Measurements from ENCODE around the gene ADAMTSL1.

The ADAMTSL1 gene

DNA sequence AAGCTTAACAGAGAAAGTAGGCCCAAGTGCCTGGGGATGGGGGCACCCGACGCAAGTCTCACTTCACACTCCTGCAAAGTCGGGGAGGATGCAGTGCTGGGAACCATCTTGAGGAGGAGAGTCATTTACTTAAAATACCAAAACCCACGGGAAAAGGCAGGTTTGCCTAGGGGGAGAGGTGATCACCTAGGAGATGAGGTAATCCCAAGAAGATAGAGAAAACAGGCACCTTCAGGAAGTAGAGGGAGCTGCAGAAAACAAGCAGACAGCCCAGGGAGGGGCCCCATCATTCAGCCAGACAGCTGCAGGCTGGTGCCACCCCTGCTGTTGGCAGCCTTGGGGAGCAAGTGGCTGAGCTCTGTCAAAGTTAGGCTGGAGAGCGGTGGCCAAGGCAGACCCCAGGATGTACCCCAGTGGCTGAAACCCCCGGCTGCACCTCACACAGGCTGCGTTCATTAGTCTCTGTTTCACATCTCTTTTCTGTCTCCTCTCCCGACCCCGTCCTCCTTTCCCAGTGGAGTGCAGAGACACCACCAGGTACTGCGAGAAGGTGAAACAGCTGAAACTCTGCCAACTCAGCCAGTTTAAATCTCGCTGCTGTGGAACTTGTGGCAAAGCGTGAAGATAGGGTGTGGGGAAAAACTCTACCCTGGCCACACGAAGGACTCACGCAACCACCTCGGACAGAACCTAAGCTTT is 434.1 kb downstream of the ADAMTSL1 start:
- Histone ChIP-seq H3K4me1 (peaks cover 67% of the 10 kb centered on the region), H3K27ac (peak overlapping the region; percentile 70), H3K36me3 (no peaks in the 10 kb centered on the region), H3K4me3 (no peak overlapping the region), H3K4me2 (peak overlapping the region; percentile 68), H3K9ac (no peak overlapping the region), H3K9me3 (no peaks in the 10 kb centered on the region), H3K27me3 (no peaks in the 10 kb centered on the region), H4K20me1 (no peaks in the 10 kb centered on the region)
- TF ChIP-seq Cebpa-rat (IDR thresholded peaks at IDR 0.05): no peak

DNA sequence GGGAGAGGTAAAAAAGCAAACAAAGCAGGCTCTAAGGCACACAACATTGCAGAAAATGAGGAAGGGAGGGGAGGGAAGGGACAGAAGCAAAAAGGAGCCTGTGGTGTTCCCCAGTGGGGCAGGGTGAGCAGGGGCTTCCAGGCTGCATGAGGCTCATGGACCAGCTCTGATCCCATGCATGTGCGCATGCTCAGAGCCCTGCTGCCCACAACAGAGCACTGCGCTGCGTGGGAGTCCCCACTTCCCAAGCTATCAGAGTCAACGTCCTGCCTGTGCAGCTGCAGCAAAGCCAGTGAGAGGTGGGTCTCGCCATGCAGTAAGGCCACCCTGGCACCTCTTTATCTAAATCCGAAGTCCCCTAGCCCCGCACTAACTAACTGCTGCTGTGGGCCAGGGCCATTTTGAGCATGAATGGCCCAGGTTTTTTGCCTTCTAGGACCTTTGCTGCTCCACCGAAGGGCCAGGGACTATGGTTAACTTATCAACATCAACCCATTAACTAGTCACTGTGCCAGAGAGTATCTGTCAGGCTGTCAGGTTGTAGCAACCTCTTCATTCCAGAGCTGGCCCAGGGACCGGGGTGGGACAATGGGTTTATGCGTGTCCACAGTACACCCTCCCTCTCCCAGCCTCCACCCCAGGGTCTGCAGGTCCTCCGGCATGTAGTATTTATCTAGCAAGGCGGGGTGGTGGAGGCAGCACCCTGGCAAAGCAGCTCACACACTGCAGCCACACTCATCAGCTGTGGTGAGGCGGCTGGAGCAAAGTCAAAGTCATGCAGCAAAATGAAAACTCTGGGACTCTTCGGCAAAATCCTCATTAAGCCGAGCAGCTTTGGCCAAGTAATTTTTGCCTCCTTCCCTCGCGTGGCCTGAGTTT is 435.4 kb downstream of the ADAMTSL1 start:
- Histone ChIP-seq H3K27ac (peak overlapping the region; percentile 70), H3K9me3 (no peaks in the 10 kb centered on the region), H3K9ac (peak overlapping the region; percentile 33), H3K4me1 (peaks cover 67% of the 10 kb centered on the region), H4K20me1 (no peaks in the 10 kb centered on the region), H3K27me3 (no peaks in the 10 kb centered on the region), H3K4me2 (peak overlapping the region; percentile 68), H3K36me3 (no peaks in the 10 kb centered on the region), H3K4me3 (no peak overlapping the region)
- TF ChIP-seq Cebpa-rat (IDR thresholded peaks at IDR 0.05): no peak

DNA sequence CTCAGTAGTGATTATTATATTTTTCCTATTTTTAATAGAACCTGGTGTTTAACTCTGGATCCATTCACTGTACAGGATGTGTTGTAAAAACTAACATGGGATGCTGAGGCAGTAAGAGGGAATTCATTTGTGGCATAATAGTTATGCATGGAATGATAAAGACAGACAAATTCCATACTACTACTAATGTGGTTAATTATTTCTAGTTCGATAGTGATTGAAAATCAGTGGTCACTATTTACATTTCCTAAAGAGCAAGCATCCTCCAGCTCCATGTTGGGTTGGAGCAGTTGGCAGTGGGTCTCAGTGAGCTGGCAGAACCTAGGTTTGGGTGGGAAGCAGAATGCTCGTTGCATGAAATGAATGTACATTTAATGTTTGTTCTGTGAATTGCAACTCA is 436.5 kb downstream of the ADAMTSL1 start:
- Histone ChIP-seq H3K36me3 (no peaks in the 10 kb centered on the region), H3K9ac (peak overlapping the region; percentile 45; the same call in 1 of the 2 replicates), H3K27me3 (no peaks in the 10 kb centered on the region), H3K4me3 (no peak overlapping the region; the same call in 1 of the 2 replicates), H3K9me3 (no peaks in the 10 kb centered on the region), H4K20me1 (no peaks in the 10 kb centered on the region), H3K4me2 (peak overlapping the region; percentile 68), H3K27ac (peak overlapping the region; percentile 70), H3K4me1 (peaks cover 67% of the 10 kb centered on the region)
- no peak for TF ChIP-seq Cebpa-rat (IDR thresholded peaks at IDR 0.05)

DNA sequence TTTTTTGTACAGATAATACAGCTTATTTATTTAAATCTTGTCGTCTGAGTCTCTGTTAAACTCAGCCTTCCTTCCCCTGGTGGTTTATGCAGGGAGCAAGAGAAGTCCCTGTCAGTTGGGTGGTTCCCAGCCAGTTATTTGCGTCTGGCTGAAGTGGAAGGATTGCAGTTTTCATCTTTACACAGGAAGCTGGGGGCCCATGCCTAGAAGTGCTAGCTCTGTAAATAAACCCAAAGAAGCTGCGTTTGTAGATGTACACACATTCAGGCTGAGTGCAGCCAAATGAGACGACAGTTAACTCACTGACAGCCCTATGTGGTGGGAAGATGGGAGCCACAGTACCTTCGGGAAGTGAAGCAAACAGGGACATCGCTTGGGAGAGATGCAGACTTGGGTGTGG is 437.0 kb downstream of the ADAMTSL1 start:
- H3K27me3 ChIP-seq: no peaks in the 10 kb centered on the region
- peak overlapping the region; percentile 68 for H3K4me2 ChIP-seq
- H3K36me3 ChIP-seq: no peaks in the 10 kb centered on the region
- no peaks in the 10 kb centered on the region for H4K20me1 ChIP-seq
- H3K4me1 ChIP-seq: peaks cover 63% of the 10 kb centered on the region
- H3K4me3 ChIP-seq: no peak overlapping the region; the same call in 1 of the 2 replicates
- peak overlapping the region; percentile 45; the same call in 1 of the 2 replicates for H3K9ac ChIP-seq
- no peaks in the 10 kb centered on the region for H3K9me3 ChIP-seq
- TF ChIP-seq Cebpa-rat (IDR thresholded peaks at IDR 0.05): no peak
- H3K27ac ChIP-seq: peak overlapping the region; percentile 70

DNA sequence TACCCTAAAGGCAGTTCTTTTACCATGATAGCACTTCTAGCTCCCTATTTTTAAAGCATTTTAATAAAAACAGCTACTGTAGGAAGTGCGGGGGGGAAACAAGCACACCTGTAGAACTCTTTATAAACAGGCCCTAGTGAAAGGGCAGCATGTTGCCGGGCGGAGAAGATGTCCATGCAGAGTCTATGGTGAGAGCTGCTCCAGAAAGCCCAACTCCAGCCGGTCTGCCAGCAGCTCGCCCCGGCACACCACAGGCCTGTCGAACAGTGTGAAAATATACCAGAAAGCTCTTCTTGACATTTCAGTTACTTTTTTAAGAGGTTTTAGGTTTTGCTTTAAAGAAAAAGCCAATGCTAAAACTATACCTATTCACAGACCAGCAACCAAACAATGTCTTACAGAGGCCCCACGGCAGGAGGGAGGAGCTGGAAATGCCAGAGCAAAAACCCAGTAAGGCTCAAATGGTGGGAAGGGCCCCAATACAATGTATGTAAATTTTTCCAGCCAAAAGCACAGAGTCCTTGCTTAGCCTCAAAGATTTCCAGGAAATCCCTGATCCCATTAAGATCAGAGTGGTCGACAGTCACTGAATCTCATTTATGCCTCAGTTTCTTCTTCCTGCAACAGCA is 437.9 kb downstream of the ADAMTSL1 start:
- H3K9ac ChIP-seq: no peak overlapping the region
- H3K27ac ChIP-seq: peak overlapping the region; percentile 70

DNA sequence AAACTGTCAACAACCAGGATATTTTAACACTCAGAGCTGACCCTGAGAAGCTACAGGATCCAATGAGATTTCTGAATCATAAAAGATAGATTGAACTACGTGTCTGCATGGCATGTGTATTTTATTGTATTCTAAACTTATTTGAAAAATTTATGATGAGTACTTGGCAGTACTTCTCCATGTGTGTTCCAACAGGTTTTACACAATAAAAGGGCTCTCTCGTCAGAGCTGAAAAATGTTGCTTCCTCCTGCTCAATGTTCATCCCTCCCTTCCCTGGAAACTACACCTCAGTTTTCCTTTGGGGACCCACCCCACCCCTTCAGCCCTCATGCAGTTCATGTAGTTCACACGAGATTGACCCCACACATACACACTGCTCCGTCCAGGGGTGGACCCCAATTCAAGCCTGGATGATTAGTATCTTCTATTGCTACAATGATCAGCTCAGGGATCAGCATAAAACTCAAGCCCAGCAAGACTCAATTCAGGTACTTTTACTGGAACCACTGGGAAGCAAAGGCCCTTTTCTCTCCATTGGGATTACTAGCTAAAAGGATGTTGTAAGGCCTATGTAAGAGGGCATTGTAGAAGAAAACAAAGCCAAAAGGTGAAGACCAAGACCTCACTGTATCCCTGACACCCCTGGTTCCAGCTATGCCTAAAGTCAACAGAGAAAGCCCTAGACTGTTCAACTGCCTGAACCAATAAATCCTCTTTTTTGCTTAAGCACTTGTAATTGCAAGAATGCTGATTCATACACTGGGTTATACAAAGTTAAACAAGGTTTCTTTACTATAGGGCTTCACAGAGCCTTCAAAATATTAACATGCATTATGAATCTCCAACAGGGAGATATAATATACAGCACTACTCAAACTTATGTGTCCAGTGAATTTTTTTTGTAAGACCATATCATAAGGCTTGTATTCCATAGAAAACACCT is 446.5 kb downstream of the ADAMTSL1 start:
- Histone ChIP-seq H3K9me3 (no peaks in the 10 kb centered on the region), H4K20me1 (no peaks in the 10 kb centered on the region), H3K27me3 (no peaks in the 10 kb centered on the region), H3K4me2 (no peak overlapping the region), H3K36me3 (no peaks in the 10 kb centered on the region), H3K4me3 (no peak overlapping the region), H3K27ac (no peak overlapping the region), H3K4me1 (no peaks in the 10 kb centered on the region), H3K9ac (no peak overlapping the region)
- no peak for TF ChIP-seq Cebpa-rat (IDR thresholded peaks at IDR 0.05)

More for the DNA sequence above, 437.9 kb downstream of the ADAMTSL1 start:
- H3K4me2 ChIP-seq: peak overlapping the region; percentile 68
- peaks cover 54% of the 10 kb centered on the region for H3K4me1 ChIP-seq
- no peak for TF ChIP-seq Cebpa-rat (IDR thresholded peaks at IDR 0.05)
- H3K9me3 ChIP-seq: no peaks in the 10 kb centered on the region
- H4K20me1 ChIP-seq: no peaks in the 10 kb centered on the region
- H3K27me3 ChIP-seq: no peaks in the 10 kb centered on the region
- H3K36me3 ChIP-seq: no peaks in the 10 kb centered on the region
- no peak overlapping the region for H3K4me3 ChIP-seq

DNA sequence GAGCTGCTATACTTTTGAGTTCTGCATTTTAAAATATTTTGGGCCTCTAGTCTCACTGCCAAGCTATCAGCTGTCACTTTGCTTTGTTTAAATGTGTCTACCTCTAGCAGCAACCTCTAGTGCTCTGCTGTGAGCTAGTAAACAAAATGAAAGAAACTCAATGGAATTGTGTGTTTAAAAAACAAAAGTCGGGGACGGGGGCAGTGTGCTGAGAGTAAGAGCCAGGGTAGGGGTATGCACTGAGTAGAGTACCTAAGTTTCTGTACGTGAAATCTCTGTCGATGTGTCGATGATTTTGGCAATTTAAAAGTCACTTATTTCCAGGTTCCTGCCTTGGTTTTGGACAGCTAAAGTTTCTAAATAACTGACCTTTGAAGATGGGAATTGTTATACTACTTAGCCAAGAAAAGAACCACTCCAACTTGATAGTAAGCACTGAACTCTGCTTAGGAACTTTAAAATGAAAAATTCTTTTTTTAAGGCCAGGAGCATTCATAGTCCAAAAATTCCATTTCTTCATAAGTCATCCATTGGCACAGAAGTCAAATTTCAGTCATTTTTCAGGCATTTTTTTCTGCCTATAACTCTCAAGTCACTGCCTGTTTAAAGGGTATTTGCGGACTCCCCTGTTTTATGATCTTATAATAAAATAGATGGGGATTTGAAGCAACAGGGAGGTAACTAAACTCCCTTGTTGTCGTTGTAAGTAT is 447.6 kb downstream of the ADAMTSL1 start:
- Histone ChIP-seq H3K4me3 (no peak overlapping the region), H3K27ac (no peak overlapping the region), H3K27me3 (no peaks in the 10 kb centered on the region), H4K20me1 (no peaks in the 10 kb centered on the region), H3K9me3 (no peaks in the 10 kb centered on the region), H3K9ac (no peak overlapping the region), H3K36me3 (no peaks in the 10 kb centered on the region), H3K4me1 (no peaks in the 10 kb centered on the region), H3K4me2 (no peak overlapping the region)
- no peak for TF ChIP-seq Cebpa-rat (IDR thresholded peaks at IDR 0.05)

DNA sequence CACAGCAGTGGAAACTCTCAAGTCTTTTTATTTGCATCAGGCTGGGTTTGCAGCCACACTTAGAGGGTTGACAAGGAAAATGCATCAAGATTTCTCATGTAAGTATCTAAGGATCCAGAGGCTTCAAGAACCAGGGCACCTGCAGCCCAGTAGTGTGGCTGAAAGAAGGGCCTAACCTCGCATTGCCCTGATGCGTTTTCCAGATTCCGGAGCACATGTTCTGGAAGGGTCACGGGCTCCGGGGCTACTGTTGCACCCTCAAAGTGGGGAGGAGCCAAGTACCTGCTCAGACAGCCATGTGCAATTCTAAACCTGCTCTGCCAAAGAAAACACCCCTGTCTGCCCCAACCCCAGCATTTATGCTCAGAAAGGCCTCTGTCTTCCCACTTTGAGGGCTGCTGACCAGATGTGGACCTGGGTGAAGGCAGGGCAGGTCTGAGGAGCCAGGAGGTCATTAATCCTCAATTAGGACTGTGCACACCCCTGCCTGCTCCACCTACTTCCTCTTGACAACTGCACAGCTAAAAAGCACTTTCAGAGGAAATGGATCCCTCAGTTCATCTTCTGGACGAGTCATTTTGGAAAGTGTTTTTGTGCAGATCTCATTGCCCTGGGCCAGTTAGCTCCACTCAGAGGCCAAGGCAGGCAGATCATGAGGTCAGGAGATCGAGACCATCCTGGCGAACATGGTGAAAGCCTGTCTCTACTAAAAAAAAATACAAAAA is 448.4 kb downstream of the ADAMTSL1 start:
- no peaks in the 10 kb centered on the region for H3K9me3 ChIP-seq
- no peak overlapping the region for H3K4me3 ChIP-seq
- H3K27me3 ChIP-seq: no peaks in the 10 kb centered on the region
- H3K9ac ChIP-seq: no peak overlapping the region
- H3K27ac ChIP-seq: no peak overlapping the region
- H3K4me2 ChIP-seq: no peak overlapping the region
- no peaks in the 10 kb centered on the region for H4K20me1 ChIP-seq
- no peaks in the 10 kb centered on the region for H3K4me1 ChIP-seq
- H3K36me3 ChIP-seq: no peaks in the 10 kb centered on the region
- no peak for TF ChIP-seq Cebpa-rat (IDR thresholded peaks at IDR 0.05)

Data from BLaER1 (cell line).